CD8-positive, alpha-beta memory T cell (primary cell): ENCODE results near the gene SRMS. TPM values are rescaled to one million over a fixed set of nuclear protein-coding genes. Genes with fewer than 3 reads are reported as not detected.
"Not testable (repeated sequence)": the region's sequence is repeated elsewhere in the genome, so short reads cannot be mapped to it uniquely, and the experiment has no call there.

Experiments used
- CTCF ChIA-PET: fragments of 350-600 bp; sonication (Branson Sonifier 250); formaldehyde crosslinking; loops from one replicate; lab custom pipeline; 2021; ENCODE audit warnings: antibody characterized with exemption; lab: Charles Lee
- POLR2A ChIA-PET: fragments of 350-600 bp; sonication (Branson Sonifier 250); formaldehyde crosslinking; loops from one replicate; lab custom pipeline; 2021; ENCODE audit warnings: antibody characterized with exemption; lab: Charles Lee
- DNase-seq, 5 donors: peaks; one replicate each; pipeline versions ENCODE4 v3.0.0 to v3.0.0-alpha.2; 2020 to 2022; ENCODE audit warnings: mixed read lengths in 1 of 5
- H3K27ac ChIP-seq: one replicate; pipeline ENCODE4 v1.7.0; 2013; ENCODE audit warnings: low read depth, mild to moderate bottlenecking, low read length, moderate library complexity
- H3K27me3 ChIP-seq: 2 replicates; pipeline ENCODE4 v1.7.0; 2013; ENCODE audit warnings: low read length, mild to moderate bottlenecking; ENCODE audit not compliant: insufficient read depth, poor library complexity, severe bottlenecking
- H3K36me3 ChIP-seq: 2 replicates; pipeline ENCODE4 v1.7.0; 2013; ENCODE audit warnings: mild to moderate bottlenecking, low read length, moderate library complexity; ENCODE audit not compliant: insufficient read depth
- H3K4me1 ChIP-seq: 2 replicates; pipeline ENCODE4 v1.7.0; 2013; ENCODE audit warnings: mild to moderate bottlenecking, low read length, moderate library complexity; ENCODE audit not compliant: insufficient read depth
- H3K4me3 ChIP-seq: 2 replicates; pipeline ENCODE4 v1.7.0; 2013; ENCODE audit warnings: mild to moderate bottlenecking, low read length
- H3K9me3 ChIP-seq: 2 replicates; pipeline ENCODE4 v1.7.0; 2013; ENCODE audit warnings: mild to moderate bottlenecking, low read length
- H3K27ac Mint-ChIP-seq, 8 donors: one replicate each; pipeline ENCODE4 v1.8.0; 2020 to 2021; ENCODE audit warnings: mixed read lengths in 8 of 8, mild to moderate bottlenecking in 6 of 8, inconsistent platforms in 3 of 8, moderate library complexity in 3 of 8
- H3K27me3 Mint-ChIP-seq, 2 donors: one replicate each; pipeline ENCODE4 v1.8.0; 2020 to 2021; ENCODE audit warnings: mixed read lengths in 2 of 2, mild to moderate bottlenecking in 1 of 2, moderate library complexity in 1 of 2
- H3K36me3 Mint-ChIP-seq, 3 donors: one replicate each; pipeline ENCODE4 v1.8.0; 2020 to 2021; ENCODE audit warnings: mixed read lengths in 3 of 3, inconsistent platforms in 1 of 3, mild to moderate bottlenecking in 1 of 3
- H3K4me1 Mint-ChIP-seq, 3 donors: one replicate each; pipeline ENCODE4 v1.8.0; 2020 to 2021; ENCODE audit warnings: mixed read lengths in 3 of 3, inconsistent platforms in 1 of 3, mild to moderate bottlenecking in 1 of 3
- H3K4me3 Mint-ChIP-seq, 7 donors: one replicate each; pipeline ENCODE4 v1.8.0; 2020 to 2021; ENCODE audit warnings: mixed read lengths in 7 of 7, mild to moderate bottlenecking in 6 of 7, moderate library complexity in 4 of 7, inconsistent platforms in 2 of 7
- H3K9me3 Mint-ChIP-seq, 5 donors: one replicate each; pipeline ENCODE4 v1.8.0; 2020 to 2022; ENCODE audit warnings: mixed read lengths in 5 of 5, mild to moderate bottlenecking in 3 of 5, moderate library complexity in 2 of 5, inconsistent platforms in 1 of 5
- polyA plus RNA-seq: library from polyadenylated mRNA; unstranded; fragments of 300-500 nt; fragmentation: Illumina TruSeq; gene quantifications from one replicate; pipeline ENCODE4 v1.2.3, GENCODE V29; 2021
- total RNA-seq, 2 experiments: library from RNA; stranded (reverse); gene quantifications; one replicate each; pipeline ENCODE4 v1.2.3, GENCODE V29; 2021

Gene SRMS
- total and polyA plus RNA-seq, 3 experiments from 2014 or later = not detected

DNA sequence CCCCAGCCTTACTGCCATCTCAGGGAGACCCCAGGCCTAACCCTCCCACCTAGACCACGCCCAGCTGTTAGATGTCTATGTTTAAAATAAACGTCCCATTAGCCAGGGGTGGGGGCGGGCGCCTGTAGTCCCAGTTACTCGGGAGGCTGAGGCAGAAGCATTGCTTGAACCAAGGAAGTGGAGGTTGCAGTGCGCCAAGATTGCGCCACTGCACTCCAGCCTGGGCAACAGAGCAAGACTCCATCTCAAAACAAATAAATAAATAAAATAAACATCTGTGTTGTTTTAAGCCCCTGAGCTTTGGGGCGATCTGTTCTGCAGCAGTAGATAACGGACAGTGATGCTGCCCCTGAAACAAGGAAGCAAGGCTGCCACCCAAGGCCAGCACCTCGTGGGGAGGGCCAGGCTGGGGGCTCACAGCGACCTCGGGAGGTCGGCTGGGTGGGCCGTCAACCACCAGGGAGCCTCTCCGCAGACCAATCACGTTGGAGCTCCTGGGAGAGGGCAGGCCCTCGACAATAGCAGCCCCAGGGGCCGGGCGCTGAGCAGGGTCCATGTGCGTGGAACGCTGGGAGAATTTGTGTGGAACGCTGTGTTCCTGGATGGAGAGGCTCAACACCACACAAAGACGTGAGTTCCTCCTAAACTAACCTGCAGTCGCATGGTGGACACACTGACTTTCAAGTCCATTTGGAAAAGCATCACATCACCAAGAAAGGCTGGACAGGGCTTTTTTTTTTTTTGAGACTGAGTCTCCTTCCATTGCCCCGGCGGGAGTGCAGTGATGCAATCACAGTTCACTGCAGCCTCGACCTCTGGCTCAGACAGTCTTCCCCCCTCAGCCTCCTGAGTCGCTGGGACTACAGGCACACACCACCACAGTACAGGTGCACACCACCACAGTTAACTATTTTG is 27.5 kb upstream of the SRMS start:
- ChIA-PET CTCF (interaction anchor here (1.9 to 4.0 kb wide), 2 partner anchors 36 to 67 kb away, joined by 10 to 20 read pairs; partner anchors contain the start of gene PTK6), POLR2A (interaction anchor here (0.6 to 1.9 kb wide), 2 partner anchors 54 to 149 kb away, joined by 3 to 7 read pairs; partner anchors contain the start of gene PPDPF)
- Histone ChIP-seq H3K36me3 (no peaks in the 10 kb centered on the region), H3K4me3 (no peak overlapping the region), H3K4me1 (peaks cover 16% of the 10 kb centered on the region), H3K27me3 (no peaks in the 10 kb centered on the region), H3K27ac (no peak overlapping the region), H3K9me3 (no peaks in the 10 kb centered on the region)
- no peak for DNase-seq
- peaks cover 0 to 4% of the 10 kb centered on the region in 2 donors for H3K27me3 Mint-ChIP-seq
- peak overlapping the region; percentile 32 to 84 (median 66) for H3K4me3 Mint-ChIP-seq
- H3K27ac Mint-ChIP-seq = peak overlapping the region in 4 of 8 donors; percentile 29 to 72 (median 63)
- H3K4me1 Mint-ChIP-seq = peaks cover under 1 to 4% (median 3%) of the 10 kb centered on the region in 3 donors
- H3K9me3 Mint-ChIP-seq = no peaks in the 10 kb centered on the region
- no peaks in the 10 kb centered on the region for H3K36me3 Mint-ChIP-seq

DNA sequence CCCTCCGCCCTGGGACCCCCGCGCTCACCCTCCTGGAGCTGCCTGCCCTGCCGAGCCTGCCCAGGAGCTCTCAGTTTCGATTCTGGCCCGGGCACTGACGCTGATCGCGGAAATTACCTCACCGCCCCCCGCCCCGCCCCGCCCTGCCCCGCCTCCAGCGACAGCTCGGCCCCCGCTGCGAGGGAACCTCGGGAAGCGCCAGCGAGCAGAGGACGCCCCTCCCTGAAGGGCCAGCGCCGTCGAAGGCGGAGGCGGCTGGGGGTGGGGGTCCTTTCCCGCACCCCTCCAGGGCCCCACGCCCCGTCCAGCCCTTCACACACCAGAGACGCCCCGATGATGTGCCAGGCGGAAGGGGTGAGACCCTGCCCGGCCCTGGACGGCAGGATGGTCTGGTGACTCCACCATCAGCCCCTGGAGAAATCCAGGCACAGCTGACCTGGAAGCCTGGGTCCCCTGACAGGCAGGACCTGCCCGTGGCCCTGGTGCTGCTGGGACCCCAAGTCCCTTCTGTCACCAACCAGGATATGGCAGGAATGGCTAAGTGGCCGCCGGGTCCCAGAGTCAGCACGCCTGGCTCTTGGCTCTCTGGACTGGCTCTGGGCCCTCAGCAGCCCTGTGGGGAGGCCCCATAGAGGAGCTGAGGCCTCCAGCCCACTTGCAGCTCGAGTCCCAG is 26.7 kb upstream of the SRMS start, which contains the start of gene HELZ2:
HELZ2 (minus strand) TSS at position 84 of the 673 bp plus-strand sequence. CDS start 1,854 bp downstream, outside the sequence.
- no peaks in the 10 kb centered on the region for H3K27me3 ChIP-seq
- no peaks in the 10 kb centered on the region for H3K36me3 ChIP-seq
- Mint-ChIP-seq H3K4me3 (peak within 1 kb of the TSS; percentile 66 to 94 (median 78)), H3K36me3 (no peaks in the 10 kb centered on the region), H3K4me1 (peaks cover 3 to 7% (median 4%) of the 10 kb centered on the region in 3 donors), H3K27ac (peak within 1 kb of the TSS in 7 of 8 donors; percentile 36 to 94 (median 80)), H3K27me3 (peaks cover 0 to 4% of the 10 kb centered on the region in 2 donors), H3K9me3 (no peaks in the 10 kb centered on the region)
- ChIA-PET CTCF (interaction anchor here (1.0 to 4.0 kb wide), 4 partner anchors 36 to 84 kb away, joined by 3 to 20 read pairs (median 7); partner anchors contain the start of genes PPDPF, PTK6 and RTEL1), POLR2A (interaction anchor here (0.6 to 1.9 kb wide), 4 partner anchors 36 to 149 kb away, joined by 3 to 7 read pairs (median 4); partner anchors contain the start of genes GMEB2 and PPDPF)
- H3K4me3 ChIP-seq = peak within 1 kb of the TSS; percentile 62
- peak within 1 kb of the TSS; percentile 70 for H3K27ac ChIP-seq
- no peaks in the 10 kb centered on the region for H3K9me3 ChIP-seq
- peaks cover 20% of the 10 kb centered on the region for H3K4me1 ChIP-seq
- DNase-seq = peak; percentile 40 to 86 (median 68)

- Mint-ChIP-seq H3K36me3 (no peaks in the 10 kb centered on the region), H3K4me3 (peak overlapping the region; percentile 66 to 94 (median 78)), H3K9me3 (no peaks in the 10 kb centered on the region), H3K27me3 (peaks cover 0 to 4% of the 10 kb centered on the region in 2 donors), H3K27ac (peak overlapping the region in 7 of 8 donors; percentile 3 to 94 (median 80)), H3K4me1 (peaks cover 7 to 13% (median 10%) of the 10 kb centered on the region in 3 donors)
- ChIA-PET CTCF (interaction anchor here (1.0 to 4.0 kb wide), 5 partner anchors 8 to 85 kb away, joined by 3 to 20 read pairs (median 4); partner anchors contain the start of genes PPDPF, PTK6 and RTEL1), POLR2A (interaction anchor here (0.9 to 1.9 kb wide), 3 partner anchors 36 to 54 kb away, joined by 3 to 7 read pairs (median 6); partner anchors contain the start of genes GMEB2 and PPDPF)
- H3K27ac ChIP-seq = peak overlapping the region; percentile 70
- H3K4me3 ChIP-seq = peak overlapping the region; percentile 62
- no peak for DNase-seq
- no peaks in the 10 kb centered on the region for H3K9me3 ChIP-seq
- peaks cover 26% of the 10 kb centered on the region for H3K4me1 ChIP-seq
- no peaks in the 10 kb centered on the region for H3K36me3 ChIP-seq
- no peaks in the 10 kb centered on the region for H3K27me3 ChIP-seq
Observed at GRCh38 chr20:63573647-63574131, 26.1 kb upstream of the SRMS start.

DNA sequence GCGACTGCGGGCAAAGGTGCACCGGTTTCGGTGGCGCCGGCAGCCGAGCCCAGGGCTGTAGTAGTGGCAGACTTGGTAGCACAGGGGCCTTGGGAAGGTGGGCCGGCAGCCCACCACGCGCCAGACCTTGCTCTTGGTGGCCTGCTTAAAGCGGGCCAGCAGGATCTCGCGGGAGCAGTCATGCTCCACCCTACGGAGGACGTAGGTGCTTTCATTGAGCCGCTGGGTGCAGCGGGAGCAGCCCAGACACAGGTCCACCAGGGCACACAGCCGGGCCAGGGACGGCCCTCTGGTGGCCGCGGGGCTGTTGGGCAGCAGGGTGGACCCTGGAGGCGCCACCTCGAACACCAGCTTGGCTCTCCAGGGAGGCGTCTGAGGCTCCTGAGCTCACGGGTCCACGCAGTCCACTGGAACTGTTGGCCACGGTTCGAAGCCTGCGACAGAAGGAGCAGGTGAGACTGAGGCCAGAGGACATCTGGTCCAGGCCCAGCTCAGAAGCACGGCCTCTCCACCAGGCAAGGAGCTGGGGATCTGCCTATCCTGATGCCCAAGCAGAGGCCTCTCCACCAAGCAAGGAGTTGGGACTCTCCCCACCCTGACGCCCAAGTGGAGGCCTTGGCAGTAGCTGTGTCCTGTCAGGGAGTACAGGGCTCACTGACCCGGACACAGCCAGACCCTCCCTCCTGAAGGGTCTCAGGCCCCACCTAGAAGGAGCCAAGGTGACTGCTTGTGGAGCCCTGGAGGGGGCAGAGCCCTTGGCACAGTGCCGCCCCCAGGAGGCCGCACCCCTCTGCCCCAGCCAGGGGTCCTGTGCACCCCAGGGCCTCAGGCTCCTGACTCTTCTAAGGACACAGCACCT is 25.5 kb upstream of the SRMS start:
- ChIA-PET POLR2A (interaction anchor here (0.9 to 1.9 kb wide), 3 partner anchors 35 to 54 kb away, joined by 3 to 7 read pairs (median 6); partner anchors contain the start of genes GMEB2 and PPDPF), CTCF (interaction anchor here (1.0 to 4.0 kb wide), 5 partner anchors 9 to 85 kb away, joined by 3 to 20 read pairs (median 4); partner anchors contain the start of genes PPDPF, PTK6 and RTEL1)
- no peak for DNase-seq
- H3K27ac Mint-ChIP-seq = peak overlapping the region in 7 of 8 donors; percentile 3 to 94 (median 80)
- H3K9me3 Mint-ChIP-seq = no peaks in the 10 kb centered on the region
- Histone ChIP-seq H3K27ac (peak overlapping the region; percentile 70), H3K4me3 (peak overlapping the region; percentile 62), H3K27me3 (no peaks in the 10 kb centered on the region), H3K9me3 (no peaks in the 10 kb centered on the region), H3K36me3 (no peaks in the 10 kb centered on the region), H3K4me1 (peaks cover 32% of the 10 kb centered on the region)
- no peaks in the 10 kb centered on the region for H3K36me3 Mint-ChIP-seq
- H3K4me3 Mint-ChIP-seq = peak overlapping the region; percentile 66 to 94 (median 78)
- peaks cover 10 to 20% (median 14%) of the 10 kb centered on the region in 3 donors for H3K4me1 Mint-ChIP-seq
- peaks cover 0 to 4% of the 10 kb centered on the region in 2 donors for H3K27me3 Mint-ChIP-seq

- H3K4me1 Mint-ChIP-seq = peaks cover 17 to 28% (median 21%) of the 10 kb centered on the region in 3 donors
- CTCF ChIA-PET = interaction anchor here (0.9 to 4.0 kb wide), 4 partner anchors 9 to 34 kb away, joined by 3 to 20 read pairs (median 3); partner anchors contain the start of genes FNDC11 and PTK6
- POLR2A ChIA-PET = no interaction called here
- H3K36me3 Mint-ChIP-seq = no peaks in the 10 kb centered on the region
- no peak overlapping the region for H3K4me3 ChIP-seq
- H3K4me3 Mint-ChIP-seq = no peak overlapping the region
- H3K9me3 ChIP-seq = no peaks in the 10 kb centered on the region
- peaks cover 0 to 4% of the 10 kb centered on the region in 2 donors for H3K27me3 Mint-ChIP-seq
- H3K9me3 Mint-ChIP-seq = no peaks in the 10 kb centered on the region
- H3K36me3 ChIP-seq = no peaks in the 10 kb centered on the region
- H3K27ac Mint-ChIP-seq = no peak overlapping the region
- H3K27ac ChIP-seq = no peak overlapping the region
- no peaks in the 10 kb centered on the region for H3K27me3 ChIP-seq
- peaks cover 40% of the 10 kb centered on the region for H3K4me1 ChIP-seq
- DNase-seq = no peak
Observed at GRCh38 chr20:63572071-63572787, 24.7 kb upstream of the SRMS start.

- DNase-seq, POLR2A ChIA-PET, H3K27ac Mint-ChIP-seq, H3K27ac ChIP-seq, H3K27me3 ChIP-seq, H3K4me3 ChIP-seq, H3K36me3 ChIP-seq, H3K4me3 Mint-ChIP-seq, H3K27me3 Mint-ChIP-seq, H3K9me3 Mint-ChIP-seq, H3K9me3 ChIP-seq, H3K36me3 Mint-ChIP-seq: not testable (repeated sequence)
- H3K4me1 ChIP-seq = peaks cover 44% of the 10 kb centered on the region
- CTCF ChIA-PET = interaction anchor here (1.2 kb wide), 1 partner anchor 17 kb away, joined by 3 read pairs; the partner anchor contains the start of gene FNDC11
- H3K4me1 Mint-ChIP-seq = peaks cover 16 to 32% (median 17%) of the 10 kb centered on the region in 3 donors
Observed at GRCh38 chr20:63571087-63571478, 23.5 kb upstream of the SRMS start.
